B cell (primary cell): ENCODE data around the gene ZCCHC3. TPM values are rescaled to one million over a fixed set of nuclear protein-coding genes. Genes with fewer than 3 reads are reported as not detected.

Experiments used
- ATAC-seq: fragments of 200-7000 bp; cut with Tn5 transposase; one replicate; pipeline ENCODE4 v1.10.0; 2021; ENCODE audit warnings: low read depth, mild to moderate bottlenecking, moderate number of reproducible peaks, moderate library complexity
- CTCF ChIA-PET: fragments of 350-600 bp; sonication (Branson Sonifier 250); formaldehyde crosslinking; loops from one replicate; lab custom pipeline; 2021; ENCODE audit warnings: antibody characterized with exemption, inconsistent platforms; lab: Charles Lee
- POLR2A ChIA-PET: fragments of 350-600 bp; sonication (Branson Sonifier 250); formaldehyde crosslinking; loops from one replicate; lab custom pipeline; 2021; ENCODE audit warnings: antibody characterized with exemption; lab: Charles Lee
- DNase-seq: peaks from one replicate; pipeline ENCODE4 v3.0.0; 2013
- H2AFZ ChIP-seq: 2 replicates; pipeline ENCODE4 v1.6.1; 2012; ENCODE audit warnings: mild to moderate bottlenecking, low read depth, low read length; ENCODE audit not compliant: insufficient read depth, poor library complexity, severe bottlenecking
- H3K27ac ChIP-seq, 2 donors: 1 replicate in 1 of 2; 2 replicates in 1 of 2; pipeline ENCODE4 v1.5.1; 2012 to 2013; ENCODE audit warnings: low read length in 2 of 2, mild to moderate bottlenecking in 2 of 2, moderate library complexity in 1 of 2
- H3K27me3 ChIP-seq, 4 experiments: fragments of 200-600 bp in 1 of 4; sonication (generic) in 1 of 4; replicated peaks in 1 of 4; 1 replicate in 2 of 4; 2 replicates in 2 of 4; pipeline versions ENCODE4 v1.6.1 to v1.7.0; 2013 to 2016; ENCODE audit warnings: low read length in 3 of 4, mild to moderate bottlenecking in 2 of 4, mixed read lengths in 1 of 4, moderate library complexity in 1 of 4; ENCODE audit not compliant: insufficient read depth in 4 of 4, control insufficient read depth in 3 of 4; ENCODE audit errors: control extremely low read depth in 1 of 4
- H3K36me3 ChIP-seq, 2 experiments: replicated peaks in 1 of 2; 1 replicate in 1 of 2; 2 replicates in 1 of 2; pipeline versions ENCODE4 v1.6.1 to v1.7.1; 2013; ENCODE audit warnings: low read length in 1 of 2; ENCODE audit not compliant: insufficient read depth in 2 of 2, control insufficient read depth in 1 of 2; ENCODE audit errors: control extremely low read depth in 1 of 2, extremely low read depth in 1 of 2
- H3K4me1 ChIP-seq, 2 donors: fragments of 200-600 bp in 1 of 2; sonication (generic) in 1 of 2; 1 replicate in 1 of 2; 2 replicates in 1 of 2; pipeline versions ENCODE4 v1.5.1 to v1.6.1; 2013 to 2017; ENCODE audit warnings: low read length in 2 of 2; ENCODE audit not compliant: control insufficient read depth in 2 of 2, insufficient read depth in 2 of 2
- H3K4me2 ChIP-seq: replicated peaks from 2 replicates; pipeline ENCODE3; 2012; ENCODE audit warnings: mild to moderate bottlenecking, low read depth, low read length; ENCODE audit not compliant: poor library complexity, severe bottlenecking
- H3K4me3 ChIP-seq, 5 experiments: fragments of 200-600 bp in 1 of 5; sonication (generic) in 1 of 5; 1 replicate in 3 of 5; 2 replicates in 2 of 5; pipeline versions ENCODE4 v1.5.1 to v1.7.0; 2011 to 2016; ENCODE audit warnings: low read length in 4 of 5, mild to moderate bottlenecking in 4 of 5, low read depth in 2 of 5, control low read depth in 1 of 5, moderate library complexity in 1 of 5; ENCODE audit not compliant: insufficient read depth in 1 of 5; ENCODE audit errors: control extremely low read depth in 1 of 5, extremely low read depth in 1 of 5
- H3K79me2 ChIP-seq: fragments of 200-600 bp; sonication (generic); one replicate; pipeline ENCODE4 v1.6.0; 2016; ENCODE audit warnings: low read length; ENCODE audit not compliant: control insufficient read depth, insufficient read depth
- H3K9ac ChIP-seq: fragments of 200-600 bp; sonication (generic); 2 replicates; pipeline ENCODE4 v1.6.1; 2017; ENCODE audit warnings: mild to moderate bottlenecking, low read length, moderate library complexity
- H3K9me3 ChIP-seq, 3 donors: one replicate each; pipeline versions ENCODE4 v1.6.1 to v1.7.1; 2013; ENCODE audit warnings: low read length in 2 of 3; ENCODE audit not compliant: control insufficient read depth in 2 of 3, insufficient read depth in 1 of 3; ENCODE audit errors: control extremely low read depth in 1 of 3
- H4K20me1 ChIP-seq: 2 replicates; pipeline ENCODE4 v1.6.0; 2012; ENCODE audit warnings: mild to moderate bottlenecking, low read length; ENCODE audit not compliant: insufficient read depth, control insufficient read depth, poor library complexity, severe bottlenecking
- H3K27ac Mint-ChIP-seq: one replicate; pipeline ENCODE4 v1.8.0; 2021; ENCODE audit warnings: mixed read lengths
- H3K27me3 Mint-ChIP-seq: one replicate; pipeline ENCODE4 v1.8.0; 2021; ENCODE audit warnings: mixed read lengths
- H3K4me1 Mint-ChIP-seq: one replicate; pipeline ENCODE4 v1.8.0; 2021; ENCODE audit warnings: mixed read lengths
- H3K4me3 Mint-ChIP-seq: one replicate; pipeline ENCODE4 v1.8.0; 2021; ENCODE audit warnings: mixed read lengths
- H3K9me3 Mint-ChIP-seq: one replicate; pipeline ENCODE4 v1.8.0; 2022; ENCODE audit warnings: mixed read lengths; ENCODE audit not compliant: insufficient read depth
- EZH2 ChIP-seq: IDR thresholded peaks from 2 replicates; pipeline ENCODE4 v1.6.1; 2012; ENCODE audit warnings: borderline replicate concordance, low read depth, mild to moderate bottlenecking, moderate library complexity, low read length; ENCODE audit not compliant: insufficient read depth, poor library complexity, severe bottlenecking
- WGBS: methylation state at CpG from one replicate; pipeline ENCODE4 v1.1.5; 2013; ENCODE audit warnings: missing lambda C conversion rate; ENCODE audit not compliant: insufficient coverage; 5-methylcytosine and 5-hydroxymethylcytosine counted together
- intact Hi-C: fragments of 100-400 bp; cut with micrococcal nuclease; formaldehyde crosslinking; loops from one replicate; pipeline ENCODE4 v1.10.0; 2022
- polyA plus RNA-seq: library from polyadenylated mRNA; depleted of rRNA; stranded (reverse); fragments of >200 nt; gene quantifications from 2 replicates; pipeline ENCODE4 v1.2.3, GENCODE V29; 2012
- total RNA-seq, 2 donors: library from RNA; stranded (reverse); fragments of 120-200 nt in 1 of 2; gene quantifications; 1 replicate in 1 of 2; 2 replicates in 1 of 2; pipeline versions ENCODE4 v1.2.3 to v1.2.4, GENCODE V29; 2013 to 2022
- TF ChIP-seq, protein P1 (sequence below): fragments of 200-600 bp; IDR thresholded peaks from one replicate; pipeline ENCODE4 v1.8.0; 2022; ENCODE audit warnings: antibody characterized with exemption, mild to moderate bottlenecking

Gene ZCCHC3
- total and polyA plus RNA-seq, 2 donors (not counting 1 experiment from before 2014, with no cell fraction given): 12.8 to 35.7 TPM

DNA sequence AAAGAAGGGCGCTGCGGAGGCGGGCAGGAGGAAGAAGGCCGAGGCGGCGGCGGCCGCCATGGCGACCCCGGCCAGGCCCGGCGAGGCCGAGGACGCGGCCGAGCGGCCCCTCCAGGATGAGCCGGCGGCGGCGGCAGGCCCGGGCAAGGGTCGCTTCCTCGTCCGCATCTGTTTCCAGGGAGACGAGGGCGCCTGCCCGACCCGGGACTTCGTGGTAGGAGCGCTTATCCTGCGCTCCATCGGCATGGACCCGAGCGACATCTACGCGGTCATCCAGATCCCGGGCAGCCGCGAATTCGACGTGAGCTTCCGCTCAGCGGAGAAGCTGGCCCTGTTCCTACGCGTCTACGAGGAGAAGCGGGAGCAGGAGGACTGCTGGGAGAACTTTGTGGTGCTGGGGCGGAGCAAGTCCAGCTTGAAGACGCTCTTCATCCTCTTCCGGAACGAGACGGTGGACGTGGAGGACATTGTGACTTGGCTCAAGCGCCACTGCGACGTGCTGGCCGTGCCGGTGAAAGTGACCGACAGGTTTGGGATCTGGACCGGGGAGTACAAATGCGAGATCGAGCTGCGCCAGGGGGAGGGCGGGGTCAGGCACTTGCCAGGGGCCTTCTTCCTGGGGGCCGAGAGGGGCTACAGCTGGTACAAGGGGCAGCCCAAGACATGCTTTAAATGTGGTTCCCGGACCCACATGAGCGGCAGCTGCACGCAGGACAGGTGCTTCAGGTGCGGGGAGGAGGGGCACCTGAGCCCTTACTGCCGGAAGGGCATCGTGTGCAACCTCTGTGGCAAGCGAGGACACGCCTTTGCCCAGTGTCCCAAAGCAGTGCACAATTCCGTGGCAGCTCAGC, 780 bp downstream of the ZCCHC3 start:
- WGBS: under 1% methylated on average over 75 of the region's 75 CpGs
- TF ChIP-seq EZH2: no peak
- TF ChIP-seq, protein P1, sequence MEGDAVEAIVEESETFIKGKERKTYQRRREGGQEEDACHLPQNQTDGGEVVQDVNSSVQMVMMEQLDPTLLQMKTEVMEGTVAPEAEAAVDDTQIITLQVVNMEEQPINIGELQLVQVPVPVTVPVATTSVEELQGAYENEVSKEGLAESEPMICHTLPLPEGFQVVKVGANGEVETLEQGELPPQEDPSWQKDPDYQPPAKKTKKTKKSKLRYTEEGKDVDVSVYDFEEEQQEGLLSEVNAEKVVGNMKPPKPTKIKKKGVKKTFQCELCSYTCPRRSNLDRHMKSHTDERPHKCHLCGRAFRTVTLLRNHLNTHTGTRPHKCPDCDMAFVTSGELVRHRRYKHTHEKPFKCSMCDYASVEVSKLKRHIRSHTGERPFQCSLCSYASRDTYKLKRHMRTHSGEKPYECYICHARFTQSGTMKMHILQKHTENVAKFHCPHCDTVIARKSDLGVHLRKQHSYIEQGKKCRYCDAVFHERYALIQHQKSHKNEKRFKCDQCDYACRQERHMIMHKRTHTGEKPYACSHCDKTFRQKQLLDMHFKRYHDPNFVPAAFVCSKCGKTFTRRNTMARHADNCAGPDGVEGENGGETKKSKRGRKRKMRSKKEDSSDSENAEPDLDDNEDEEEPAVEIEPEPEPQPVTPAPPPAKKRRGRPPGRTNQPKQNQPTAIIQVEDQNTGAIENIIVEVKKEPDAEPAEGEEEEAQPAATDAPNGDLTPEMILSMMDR: no peak
- Histone ChIP-seq H3K27me3 (no peaks in the 10 kb centered on the region), H3K27ac (peak overlapping the region; percentile 85 to 88), H3K4me3 (peak overlapping the region; percentile 79 to 94 (median 90)), H3K9ac (peak overlapping the region; percentile 90), H3K4me1 (peaks cover 16 to 27% of the 10 kb centered on the region in 2 donors), H4K20me1 (peaks cover 28% of the 10 kb centered on the region), H3K4me2 (peak overlapping the region; percentile 93), H3K9me3 (no peaks in the 10 kb centered on the region), H3K79me2 (peaks cover 34% of the 10 kb centered on the region), H2AFZ (peak overlapping the region; percentile 82), H3K36me3 (peaks cover 0 to 9% of the 10 kb centered on the region in 2 experiments)
- ATAC-seq (peak; percentile 19), DNase-seq (peak; percentile 68)
- POLR2A ChIA-PET: interaction anchor here (0.7 to 2.7 kb wide), 5 partner anchors 27 to 104 kb away, joined by 3 to 35 read pairs (median 3); partner anchors contain the start of gene SOX12
- H3K9me3 Mint-ChIP-seq: no peaks in the 10 kb centered on the region
- peak overlapping the region; percentile 100 for H3K27ac Mint-ChIP-seq
- CTCF ChIA-PET: interaction anchor here (0.8 to 7.7 kb wide), 6 partner anchors 11 to 32 kb away, joined by 3 to 58 read pairs (median 6); partner anchors contain the start of gene SOX12
- H3K4me3 Mint-ChIP-seq: peak overlapping the region; percentile 99
- H3K4me1 Mint-ChIP-seq: peaks cover 40% of the 10 kb centered on the region
- H3K27me3 Mint-ChIP-seq: no peaks in the 10 kb centered on the region
- intact Hi-C loops: loop anchor here (1.0 kb wide), 5 partner anchors 8 to 245 kb away; partner anchors contain the start of genes C20orf96 and CSNK2A1
